ENCODE measurements around the gene LMF1.

LMF1 gene

DNA sequence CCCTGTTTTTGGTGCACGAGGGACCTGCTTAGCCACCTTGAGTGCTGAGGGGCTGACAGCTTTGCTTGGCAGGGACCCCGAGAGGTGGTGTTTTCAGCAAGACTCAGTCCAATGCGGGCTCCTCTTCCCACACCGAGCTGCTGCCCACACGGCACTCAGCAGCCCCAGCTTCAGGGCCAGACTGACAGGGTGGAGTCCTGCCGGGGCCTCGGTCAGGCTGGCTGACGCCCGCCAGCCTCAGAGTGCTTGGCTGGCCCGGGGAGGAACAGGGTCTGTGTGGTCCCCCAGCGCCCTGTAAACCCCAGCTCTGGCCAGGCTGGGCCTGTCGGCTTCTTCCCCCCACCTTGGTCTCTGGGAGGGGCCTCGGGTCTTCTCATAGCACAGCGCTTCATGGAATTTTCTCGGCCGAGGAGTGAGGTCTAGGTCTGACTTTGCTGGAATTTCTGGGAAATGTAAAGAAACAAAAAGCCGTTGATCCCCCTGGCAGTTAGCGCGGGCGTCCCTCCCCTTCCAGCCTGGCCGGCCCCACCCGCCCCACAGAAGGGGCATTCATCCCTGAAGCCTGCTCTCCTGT lies 13.4 kb upstream of the LMF1 start:
- DNase-seq = no peak

DNA sequence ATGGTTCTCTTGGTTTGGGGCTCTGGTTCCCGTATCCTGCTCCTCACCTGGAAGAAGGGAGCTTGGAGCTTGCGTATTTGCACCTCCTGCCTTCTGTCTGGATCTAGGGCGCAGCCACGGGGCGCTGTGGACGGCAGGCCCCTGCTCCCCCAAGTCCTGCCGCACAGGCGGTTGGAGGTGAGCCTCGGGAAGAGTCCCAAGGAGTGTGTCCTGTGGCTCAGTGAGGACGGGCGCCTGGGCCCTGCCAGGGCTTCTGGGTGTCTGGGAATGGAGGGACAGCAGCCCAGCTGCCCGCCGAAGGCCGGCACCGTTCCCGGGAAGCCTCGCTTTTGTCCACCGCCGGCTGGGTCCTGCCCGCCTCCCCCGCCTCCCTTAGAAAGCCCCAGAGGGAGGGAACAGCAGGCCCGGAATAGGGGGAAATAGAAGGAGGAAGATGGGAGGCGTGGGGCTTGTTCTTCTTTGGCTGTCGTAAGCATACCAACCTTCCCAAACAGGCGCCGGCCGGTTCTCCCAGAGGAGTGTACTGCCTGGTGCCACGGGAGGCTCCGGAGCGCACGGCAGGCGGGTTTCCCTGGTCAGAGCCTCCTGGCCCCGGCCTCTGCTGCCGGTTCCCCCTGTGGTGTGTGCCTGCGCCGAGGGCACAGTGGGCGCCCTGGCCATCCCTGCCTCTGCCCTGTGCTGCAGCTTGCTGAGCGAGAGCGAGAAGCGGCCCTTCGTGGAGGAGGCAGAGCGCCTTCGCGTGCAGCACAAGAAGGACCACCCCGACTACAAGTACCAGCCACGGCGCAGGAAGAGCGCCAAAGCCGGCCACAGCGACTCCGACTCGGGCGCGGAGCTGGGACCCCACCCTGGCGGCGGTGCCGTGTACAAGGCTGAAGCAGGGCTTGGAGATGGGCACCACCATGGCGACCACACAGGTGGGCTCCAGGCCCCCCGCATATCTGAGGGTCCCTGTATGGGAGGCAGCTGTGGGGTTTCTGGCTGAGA lies 12.6 kb upstream of the LMF1 start:
- DNase-seq = peak; percentile 84

DNA sequence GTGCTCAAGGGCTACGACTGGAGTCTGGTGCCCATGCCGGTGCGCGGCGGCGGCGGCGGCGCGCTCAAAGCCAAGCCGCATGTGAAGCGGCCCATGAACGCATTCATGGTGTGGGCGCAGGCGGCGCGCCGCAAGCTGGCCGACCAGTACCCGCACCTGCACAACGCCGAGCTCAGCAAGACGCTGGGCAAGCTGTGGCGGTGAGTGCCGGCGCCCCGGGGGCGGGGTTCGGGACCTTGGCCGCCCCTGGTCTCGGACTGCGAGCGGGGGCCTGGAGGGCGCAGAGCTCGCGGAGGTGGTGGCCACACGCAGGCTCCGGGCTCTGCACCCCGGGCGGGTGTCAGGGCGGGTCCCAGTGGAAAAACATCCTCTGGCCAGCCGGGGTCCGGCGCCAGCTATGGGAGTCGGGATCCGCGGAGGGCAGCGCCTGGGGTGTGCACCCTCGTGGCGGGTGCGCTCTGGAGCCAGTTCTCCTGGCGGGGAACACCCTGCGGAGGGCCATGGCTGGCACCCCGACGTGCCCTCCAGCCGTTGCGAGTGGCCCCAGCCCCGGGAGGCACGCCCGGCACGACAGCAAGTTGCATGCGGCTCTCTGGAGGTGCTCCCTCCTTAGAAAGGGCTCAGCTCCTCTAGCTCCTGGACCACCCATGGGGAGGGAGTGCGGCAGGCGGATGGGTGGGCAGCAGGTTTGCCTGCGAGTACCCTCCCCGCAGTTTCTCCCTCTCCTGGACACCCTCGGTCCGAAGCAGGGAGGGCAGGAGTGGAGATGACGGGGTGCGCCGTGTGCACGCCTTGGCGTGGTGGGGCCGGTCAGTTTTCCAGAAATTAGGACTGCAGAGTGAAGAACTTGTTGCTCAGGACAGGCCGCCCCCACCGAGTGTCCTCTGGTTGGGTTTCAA lies 11.6 kb upstream of the LMF1 start:
- no peak for DNase-seq

DNA sequence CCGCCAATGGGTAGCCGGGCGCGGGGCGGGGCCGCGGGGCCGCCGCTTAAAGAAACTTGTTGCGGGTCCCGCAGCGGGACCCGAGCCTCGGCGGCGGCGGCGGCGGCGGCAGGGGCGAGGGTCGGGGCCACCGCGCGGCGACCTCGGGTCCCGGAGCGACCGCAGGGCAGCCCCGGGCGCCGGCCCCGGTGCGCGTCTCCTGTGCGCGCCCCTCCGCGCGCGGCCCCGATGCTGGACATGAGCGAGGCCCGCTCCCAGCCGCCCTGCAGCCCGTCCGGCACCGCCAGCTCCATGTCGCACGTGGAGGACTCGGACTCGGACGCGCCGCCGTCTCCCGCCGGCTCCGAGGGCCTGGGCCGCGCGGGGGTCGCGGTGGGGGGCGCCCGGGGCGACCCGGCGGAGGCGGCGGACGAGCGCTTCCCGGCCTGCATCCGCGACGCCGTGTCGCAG lies 10.9 kb upstream of the LMF1 start, which contains the start of gene SOX8:
Gene SOX8, plus strand, starts transcription at position 76 of the 450 bp plus-strand sequence. Its CDS starts 153 bp downstream, at position 229.
- no peak for DNase-seq

GRCh38 chr16:980595-980854 lies 9.7 kb upstream of the LMF1 start:
- DNase-seq = no peak

GRCh38 chr16:979859-980594 lies 9.2 kb upstream of the LMF1 start:
- DNase-seq = no peak

- no peak for DNase-seq
Measured at GRCh38 chr16:979147-979546, 8.4 kb upstream of the LMF1 start.

DNA sequence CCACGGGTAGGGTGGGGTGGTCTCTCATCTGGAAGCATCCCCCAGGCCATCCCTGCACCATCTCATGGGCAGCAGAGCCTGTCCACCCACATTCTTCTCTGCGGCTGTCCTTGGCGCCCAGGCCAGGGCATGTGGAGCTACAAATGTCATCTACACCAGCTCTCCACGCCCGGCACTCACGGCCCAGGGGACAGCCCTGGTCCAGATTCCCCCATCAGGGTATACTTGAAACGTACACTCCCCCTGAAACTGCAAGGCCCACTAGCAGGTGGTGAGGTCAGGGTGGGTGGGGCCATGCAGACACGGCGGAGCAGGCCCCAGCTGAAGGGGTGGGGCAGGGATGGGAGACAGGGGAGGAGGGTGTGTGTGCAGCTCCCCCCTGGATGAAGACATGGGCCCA lies 7.6 kb upstream of the LMF1 start:
- DNase-seq = no peak

DNA sequence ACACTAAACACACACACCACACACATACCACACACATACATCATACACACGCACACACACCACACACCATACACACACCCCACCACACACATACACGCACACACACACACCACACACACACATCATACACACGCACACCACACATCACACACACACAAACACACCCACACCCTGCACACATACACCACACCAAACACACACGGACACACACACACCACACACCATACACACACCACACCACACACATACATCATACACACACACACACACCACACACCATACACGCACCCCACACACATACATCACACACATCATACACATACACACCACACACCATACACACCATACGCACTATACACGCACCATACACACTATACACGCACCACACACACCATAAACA lies 7.1 kb upstream of the LMF1 start:
- no peak for DNase-seq

GRCh38 chr16:977081-977701 lies 6.4 kb upstream of the LMF1 start:
- DNase-seq = peak; percentile 84

GRCh38 chr16:976389-976931 lies 5.7 kb upstream of the LMF1 start:
- no peak for DNase-seq

GRCh38 chr16:975291-975690 lies 4.5 kb upstream of the LMF1 start:
- DNase-seq = no peak

DNA sequence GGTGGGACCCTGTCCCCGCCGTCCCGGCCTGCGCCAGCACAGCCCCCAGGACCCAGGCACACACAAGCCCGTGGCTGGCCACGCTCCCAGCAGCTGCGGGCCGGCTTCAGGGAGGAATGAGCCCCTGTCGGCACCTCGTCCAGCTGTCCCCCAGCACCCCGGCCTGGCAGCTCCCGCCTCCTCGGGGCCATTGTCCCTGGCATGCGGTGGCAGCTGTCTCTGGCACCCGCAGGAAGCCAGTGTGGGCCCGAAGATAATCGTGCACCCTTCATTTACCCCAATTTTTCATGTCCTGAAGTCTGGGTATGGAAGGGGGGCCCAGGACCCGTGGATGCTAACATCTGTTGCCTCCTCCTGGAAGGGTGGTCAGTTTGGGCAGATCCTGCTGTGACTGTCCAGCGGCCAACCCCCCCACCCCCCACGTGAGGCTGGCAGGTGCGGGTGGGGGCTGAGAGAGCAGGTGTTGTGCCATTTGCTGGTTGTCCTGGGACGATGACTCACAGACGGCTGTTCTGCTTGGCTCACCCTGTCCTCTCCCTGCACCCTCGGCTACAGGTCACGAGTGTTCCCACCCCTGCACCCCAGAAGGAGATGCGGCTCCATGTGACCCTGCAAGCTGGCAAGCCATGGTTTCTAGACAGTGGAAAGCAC lies 4.0 kb upstream of the LMF1 start:
- DNase-seq = no peak

GRCh38 chr16:974001-974601 lies 3.3 kb upstream of the LMF1 start:
- DNase-seq = no peak

DNA sequence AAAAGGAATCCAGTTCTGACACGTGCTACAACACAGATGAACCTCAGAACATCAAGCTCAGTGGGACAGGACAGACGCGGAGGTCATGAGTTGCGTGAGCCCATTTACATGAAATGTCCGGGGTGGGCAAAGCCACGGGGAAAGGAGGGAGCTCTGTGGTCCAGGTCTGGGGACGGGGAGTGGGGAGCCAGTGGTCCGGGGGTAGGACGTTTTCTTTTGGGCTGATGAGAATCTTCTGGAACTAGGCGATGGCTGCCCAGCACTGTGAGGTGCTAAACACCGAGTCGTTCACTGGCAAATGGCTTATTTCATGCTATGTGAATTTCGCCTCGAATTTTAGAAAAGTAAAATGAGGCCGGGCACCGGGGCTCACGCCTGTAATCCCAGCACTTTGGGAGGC lies 2.6 kb upstream of the LMF1 start:
- DNase-seq = no peak

GRCh38 chr16:972316-973002 lies 1.7 kb upstream of the LMF1 start:
- peak; percentile 89 for DNase-seq

GRCh38 chr16:971981-972315 lies 1.2 kb upstream of the LMF1 start:
- no peak for DNase-seq

GRCh38 chr16:971582-971905 lies 760 bp upstream of the LMF1 start:
- no peak for DNase-seq

DNA sequence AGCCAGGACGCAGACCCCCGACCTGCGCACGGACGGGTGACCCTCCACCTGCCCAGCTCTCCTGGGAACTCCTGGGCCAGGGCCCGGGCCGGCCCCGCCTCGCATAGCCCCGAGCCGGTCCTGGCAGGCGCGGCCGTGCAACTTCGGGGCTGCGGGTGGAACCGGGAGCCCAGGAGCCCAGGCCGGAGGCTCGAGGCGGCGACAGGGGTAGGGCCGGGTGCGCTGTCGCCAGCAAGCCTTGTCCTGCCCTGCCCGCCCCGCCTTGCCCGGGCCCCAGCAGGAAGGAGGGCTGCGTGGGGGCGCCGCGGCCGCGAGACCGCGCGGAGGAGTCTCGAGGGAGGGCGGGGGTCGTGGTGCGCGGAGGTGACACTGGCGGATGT lies 408 bp downstream of the LMF1 start:
- no peak for DNase-seq

GRCh38 chr16:969508-970385 lies 1.0 kb downstream of the LMF1 start:
- no peak for DNase-seq

Data from midbrain (tissue), 1 donor.